CD4-positive, alpha-beta T cell treated with Interleukin-4 for 1 hour (primary cell): ENCODE data around the gene SLC35F4.
"Not testable (repeated sequence)": the region's sequence is repeated elsewhere in the genome, so short reads cannot be mapped to it uniquely, and the experiment has no call there.

ENCODE experiments used
- DNase-seq, 2 donors: peaks; one replicate each; pipeline ENCODE4 v3.0.0-alpha.2; 2020 to 2022

Gene SLC35F4

GRCh38 chr14:57712698-57713097 lies 153.2 kb downstream of the SLC35F4 start:
- DNase-seq, result no peak

GRCh38 chr14:57712102-57712501 lies 153.8 kb downstream of the SLC35F4 start:
- no peak for DNase-seq

- DNase-seq, result no peak
These were observed 156.0 kb downstream of the SLC35F4 start for GRCh38 chr14:57709909-57710308.

- not testable (repeated sequence) for DNase-seq
These were observed 156.8 kb downstream of the SLC35F4 start for GRCh38 chr14:57709086-57709485.

GRCh38 chr14:57707219-57707618 lies 158.7 kb downstream of the SLC35F4 start:
- DNase-seq, result no peak

- no peak for DNase-seq
These were observed 161.1 kb downstream of the SLC35F4 start for GRCh38 chr14:57704763-57705162.

- no peak for DNase-seq
These were observed 165.9 kb downstream of the SLC35F4 start for GRCh38 chr14:57699947-57700346.

- DNase-seq, result no peak
These were observed 173.2 kb downstream of the SLC35F4 start for GRCh38 chr14:57692671-57693070.

- DNase-seq, result no peak
These were observed 178.5 kb downstream of the SLC35F4 start for GRCh38 chr14:57687416-57687815.

- DNase-seq, result no peak
These were observed 179.6 kb downstream of the SLC35F4 start for GRCh38 chr14:57686304-57686703.

GRCh38 chr14:57671021-57671420 lies 194.9 kb downstream of the SLC35F4 start:
- no peak for DNase-seq

- no peak for DNase-seq
These were observed 205.7 kb downstream of the SLC35F4 start for GRCh38 chr14:57660208-57660607.

GRCh38 chr14:57659052-57659451 lies 206.8 kb downstream of the SLC35F4 start:
- no peak for DNase-seq

- DNase-seq, result no peak
These were observed 208.4 kb downstream of the SLC35F4 start for GRCh38 chr14:57657487-57657886.

- no peak for DNase-seq
These were observed 209.0 kb downstream of the SLC35F4 start for GRCh38 chr14:57656853-57657252.

- DNase-seq, result no peak
These were observed 213.1 kb downstream of the SLC35F4 start for GRCh38 chr14:57652769-57653168.

- DNase-seq, result no peak
These were observed 224.1 kb downstream of the SLC35F4 start for GRCh38 chr14:57641776-57642175.

GRCh38 chr14:57640036-57640435 lies 225.9 kb downstream of the SLC35F4 start:
- DNase-seq, result no peak

- DNase-seq, result no peak
These were observed 228.0 kb downstream of the SLC35F4 start for GRCh38 chr14:57637901-57638300.

GRCh38 chr14:57634335-57634734 lies 231.6 kb downstream of the SLC35F4 start:
- DNase-seq, result no peak

GRCh38 chr14:57632649-57633048 lies 233.2 kb downstream of the SLC35F4 start:
- DNase-seq, result no peak

GRCh38 chr14:57617510-57617909 lies 248.4 kb downstream of the SLC35F4 start:
- DNase-seq, result no peak

GRCh38 chr14:57612946-57613345 lies 252.9 kb downstream of the SLC35F4 start:
- no peak for DNase-seq

- no peak for DNase-seq
These were observed 254.3 kb downstream of the SLC35F4 start for GRCh38 chr14:57611555-57612075.

- no peak for DNase-seq
These were observed 255.3 kb downstream of the SLC35F4 start for GRCh38 chr14:57610631-57611030.
